Measurements from ENCODE around the gene DEDD.

The DEDD gene

DNA sequence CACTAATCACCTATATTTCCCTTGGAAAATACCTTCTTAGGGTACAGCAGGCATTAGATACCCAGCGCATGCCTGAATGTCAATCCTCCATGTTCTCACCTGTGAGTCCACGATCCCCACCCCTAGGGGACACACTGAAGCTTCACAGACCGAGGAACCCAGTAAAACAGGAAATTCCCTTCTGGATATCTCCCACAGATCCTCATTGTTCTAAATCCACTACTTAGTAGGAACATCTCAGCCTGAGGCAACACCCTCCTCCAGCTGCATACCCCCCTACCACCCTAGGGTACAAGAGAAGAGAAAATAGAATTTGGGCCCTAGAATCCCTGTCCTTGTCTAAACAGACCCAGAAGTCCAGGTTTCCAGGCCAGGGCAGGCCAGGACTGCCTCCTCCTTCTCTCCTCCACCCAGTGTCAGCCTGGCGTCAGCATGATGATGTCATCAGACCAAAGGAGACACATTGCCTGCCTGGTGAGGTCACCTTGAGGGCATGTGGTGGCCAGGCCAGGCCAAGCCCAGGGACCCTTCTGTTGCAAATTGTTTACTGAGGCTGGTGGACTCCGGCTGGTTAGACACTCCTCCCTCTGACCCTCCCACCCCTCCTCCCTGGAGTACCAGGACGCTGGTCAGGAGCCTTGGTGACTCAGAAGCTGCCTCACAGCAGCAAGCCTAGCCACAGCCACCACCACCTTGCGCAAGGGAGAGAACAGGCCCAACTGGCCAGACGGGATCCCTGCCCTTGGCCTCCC lies 49.3 kb downstream of the DEDD start:
- peak; percentile 89 for DNase-seq (ENCODE audit: low spot score)
- TF ChIP-seq, protein P1, sequence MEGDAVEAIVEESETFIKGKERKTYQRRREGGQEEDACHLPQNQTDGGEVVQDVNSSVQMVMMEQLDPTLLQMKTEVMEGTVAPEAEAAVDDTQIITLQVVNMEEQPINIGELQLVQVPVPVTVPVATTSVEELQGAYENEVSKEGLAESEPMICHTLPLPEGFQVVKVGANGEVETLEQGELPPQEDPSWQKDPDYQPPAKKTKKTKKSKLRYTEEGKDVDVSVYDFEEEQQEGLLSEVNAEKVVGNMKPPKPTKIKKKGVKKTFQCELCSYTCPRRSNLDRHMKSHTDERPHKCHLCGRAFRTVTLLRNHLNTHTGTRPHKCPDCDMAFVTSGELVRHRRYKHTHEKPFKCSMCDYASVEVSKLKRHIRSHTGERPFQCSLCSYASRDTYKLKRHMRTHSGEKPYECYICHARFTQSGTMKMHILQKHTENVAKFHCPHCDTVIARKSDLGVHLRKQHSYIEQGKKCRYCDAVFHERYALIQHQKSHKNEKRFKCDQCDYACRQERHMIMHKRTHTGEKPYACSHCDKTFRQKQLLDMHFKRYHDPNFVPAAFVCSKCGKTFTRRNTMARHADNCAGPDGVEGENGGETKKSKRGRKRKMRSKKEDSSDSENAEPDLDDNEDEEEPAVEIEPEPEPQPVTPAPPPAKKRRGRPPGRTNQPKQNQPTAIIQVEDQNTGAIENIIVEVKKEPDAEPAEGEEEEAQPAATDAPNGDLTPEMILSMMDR (IDR thresholded peaks at IDR 0.05), result no peak
- peak overlapping the region in 1 of 2 donors; percentile 62 for H3K27ac ChIP-seq
- no peak overlapping the region for H3K4me3 ChIP-seq

- Histone ChIP-seq H3K4me3 (no peak overlapping the region), H3K27ac (peak overlapping the region in 1 of 2 donors; percentile 62)
- TF ChIP-seq, protein P1 (IDR thresholded peaks at IDR 0.05), result no peak
- DNase-seq (ENCODE audit: low spot score), result no peak
Observed at GRCh38 chr1:161082483-161082882, 50.0 kb downstream of the DEDD start.

DNA sequence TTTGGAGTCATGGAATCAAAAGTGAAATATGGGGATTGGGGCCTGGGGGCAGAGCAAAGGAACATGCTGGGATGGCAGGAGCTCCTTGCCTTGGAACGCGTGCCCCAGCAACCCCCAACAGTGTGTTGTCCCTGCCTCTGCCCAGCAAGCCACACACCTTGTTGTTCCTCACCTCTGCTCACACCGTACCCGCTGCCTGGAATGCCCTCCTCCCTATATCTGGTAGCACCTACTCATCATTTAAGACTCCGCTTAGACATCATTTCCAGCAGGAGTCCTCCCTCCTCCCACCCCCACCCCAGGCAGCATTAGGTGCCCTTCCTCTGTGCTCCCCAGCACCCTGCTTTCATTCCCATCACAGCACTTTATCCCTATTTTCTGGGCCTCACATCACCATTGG lies 50.9 kb downstream of the DEDD start:
- H3K27ac ChIP-seq, result no peak overlapping the region
- TF ChIP-seq, protein P1 (IDR thresholded peaks at IDR 0.05), result no peak
- no peak for DNase-seq (ENCODE audit: low spot score)
- H3K4me3 ChIP-seq, result no peak overlapping the region

- TF ChIP-seq, protein P1 (IDR thresholded peaks at IDR 0.05), result no peak
- no peak overlapping the region for H3K27ac ChIP-seq
- no peak for DNase-seq (ENCODE audit: low spot score)
- H3K4me3 ChIP-seq, result no peak overlapping the region
Observed at GRCh38 chr1:161080441-161081405, 51.7 kb downstream of the DEDD start.

DNA sequence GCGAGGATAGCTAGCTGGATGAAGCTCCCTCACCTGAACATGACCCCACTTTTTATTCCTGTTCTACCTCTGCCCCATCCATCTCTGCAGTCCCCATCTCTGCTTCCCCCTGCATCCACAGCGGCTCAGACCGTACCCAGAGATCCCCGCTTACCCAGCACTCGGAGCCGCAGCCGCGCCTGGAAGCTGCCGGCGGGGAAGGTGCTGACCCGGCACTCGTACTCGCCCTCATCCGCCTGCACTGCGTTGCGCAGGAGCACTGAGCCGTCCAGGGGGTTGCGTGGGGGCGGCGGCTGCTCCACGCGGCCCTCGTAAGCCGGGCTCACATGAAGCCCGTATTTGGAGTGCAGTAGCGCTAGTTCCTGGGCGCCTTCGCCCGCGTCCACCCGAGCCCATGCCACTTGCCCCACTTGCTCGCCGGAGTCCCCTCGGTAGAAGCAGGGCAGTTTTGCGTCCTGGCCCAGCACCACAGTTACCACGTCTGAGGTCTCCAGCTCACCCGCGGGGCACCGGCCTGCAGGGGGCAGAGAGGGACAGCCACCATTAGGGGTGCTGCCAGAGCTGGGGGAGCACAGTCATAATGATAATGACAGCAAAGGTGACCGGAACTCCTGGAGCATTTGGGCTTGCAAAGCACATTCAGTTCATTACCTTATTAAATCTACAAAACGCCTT lies 52.9 kb downstream of the DEDD start:
- Histone ChIP-seq H3K27ac (no peak overlapping the region), H3K4me3 (no peak overlapping the region)
- DNase-seq (ENCODE audit: low spot score), result no peak
- TF ChIP-seq, protein P1 (IDR thresholded peaks at IDR 0.05), result no peak

DNA sequence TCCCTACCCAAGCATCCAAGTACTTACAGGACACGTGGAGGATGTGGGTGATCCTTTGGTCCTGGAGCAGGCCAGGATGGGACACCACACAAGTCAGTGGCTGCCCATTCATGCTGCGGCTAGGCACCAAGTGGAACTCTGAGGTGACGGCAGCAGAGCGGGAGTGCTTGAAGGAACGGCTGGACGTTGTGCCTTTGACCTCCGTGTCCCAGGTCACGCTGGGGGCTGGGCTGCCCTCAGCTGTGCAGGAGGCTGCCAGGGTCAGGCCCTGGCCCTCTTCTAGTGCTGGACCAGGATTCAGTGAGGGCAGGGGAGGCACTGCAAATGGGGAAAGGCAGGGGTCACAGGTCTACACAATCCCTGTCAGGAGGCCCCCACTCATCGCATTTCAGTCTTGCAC lies 55.0 kb downstream of the DEDD start:
- Histone ChIP-seq H3K27ac (no peak overlapping the region), H3K4me3 (no peak overlapping the region)
- TF ChIP-seq, protein P1 (IDR thresholded peaks at IDR 0.05), result no peak
- DNase-seq (ENCODE audit: low spot score), result no peak

Measured in coronary artery (tissue), 2 donors.